ENCODE data around the gene IAH1.

IAH1 gene

DNA sequence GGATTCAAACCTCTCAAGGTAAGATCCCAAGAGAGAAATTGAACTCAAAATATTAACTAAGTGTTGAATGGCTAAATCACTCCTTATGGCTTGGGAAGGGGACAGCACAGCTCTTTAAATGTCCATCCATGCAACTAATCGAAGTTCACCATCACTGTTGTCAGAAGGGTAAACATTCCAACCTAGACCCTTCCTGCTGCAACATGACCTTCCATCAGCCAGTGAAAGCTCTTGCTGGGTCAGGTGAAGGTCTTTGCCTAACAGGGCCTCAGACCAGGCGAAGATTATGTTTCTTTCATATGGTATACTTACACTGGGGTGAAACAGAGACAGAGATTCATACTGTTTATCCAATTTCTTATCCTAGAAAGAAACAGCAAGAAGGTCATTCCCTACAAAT is 16.4 kb downstream of the IAH1 start:
- H3K9ac ChIP-seq (ENCODE audit: low read length), result no peak overlapping the region
- no peak overlapping the region for H3K27ac ChIP-seq (ENCODE audit: low read length)
- no peaks in the 10 kb centered on the region for H3K4me1 ChIP-seq (ENCODE audit: low read length)
- no peak overlapping the region for H3K4me3 ChIP-seq (ENCODE audit: low read length)
- H3K27me3 ChIP-seq (replicated peaks; ENCODE audit: insufficient read depth, low read length), result no peaks in the 10 kb centered on the region
- H3K9me2 ChIP-seq (replicated peaks; ENCODE audit: insufficient read depth, low read length), result no peaks in the 10 kb centered on the region
- H3K79me2 ChIP-seq (ENCODE audit: low read length), result no peaks in the 10 kb centered on the region
- TF ChIP-seq EZH2 (optimal IDR thresholded peaks at IDR 0.05; ENCODE audit: low read depth, low read length) (no peak), EZH2phosphoT487 (IDR thresholded peaks at IDR 0.05; ENCODE audit: low read length) (no peak)
- H3F3A ChIP-seq (ENCODE audit: insufficient read depth, low read length), result no peaks in the 10 kb centered on the region
- peaks cover 9% of the 10 kb centered on the region; the same call in 1 of the 2 replicates for H3K36me3 ChIP-seq (replicated peaks; ENCODE audit: insufficient read depth, low read length)
- no peak overlapping the region for H2AFZ ChIP-seq (ENCODE audit: low read length)
- no peak overlapping the region for H3K4me2 ChIP-seq (ENCODE audit: low read depth, low read length)
- no peaks in the 10 kb centered on the region for H4K20me1 ChIP-seq (ENCODE audit: insufficient read depth, low read length)
- no peaks in the 10 kb centered on the region for H3K9me3 ChIP-seq (replicated peaks; ENCODE audit: insufficient read depth, low read length)
- no peak for DNase-seq

DNA sequence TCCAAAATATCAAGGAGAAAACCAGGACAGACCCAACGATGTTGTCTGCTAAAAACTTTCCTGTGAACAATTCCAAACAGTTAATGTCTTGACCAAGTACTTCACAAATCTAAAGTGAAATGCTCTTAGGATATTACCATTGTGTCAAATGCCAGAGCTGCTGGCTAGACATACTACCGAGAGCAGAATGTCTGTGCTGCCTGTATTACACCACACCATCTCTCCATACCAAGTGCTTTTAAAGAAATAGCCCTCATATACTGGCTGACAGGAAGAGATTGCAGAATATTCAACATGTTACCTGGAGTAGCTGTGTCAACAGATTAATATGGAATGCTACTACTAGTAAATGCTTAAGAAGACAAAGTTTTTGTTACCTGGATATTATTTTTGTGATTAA is 18.6 kb downstream of the IAH1 start:
- DNase-seq, result no peak
- H2AFZ ChIP-seq (ENCODE audit: low read length), result no peak overlapping the region
- no peak overlapping the region for H3K27ac ChIP-seq (ENCODE audit: low read length)
- H3K27me3 ChIP-seq (replicated peaks; ENCODE audit: insufficient read depth, low read length), result no peaks in the 10 kb centered on the region
- H3K4me1 ChIP-seq (ENCODE audit: low read length), result no peaks in the 10 kb centered on the region
- H3K4me3 ChIP-seq (ENCODE audit: low read length), result no peak overlapping the region
- no peaks in the 10 kb centered on the region for H3K9me3 ChIP-seq (replicated peaks; ENCODE audit: insufficient read depth, low read length)
- TF ChIP-seq, protein P1, sequence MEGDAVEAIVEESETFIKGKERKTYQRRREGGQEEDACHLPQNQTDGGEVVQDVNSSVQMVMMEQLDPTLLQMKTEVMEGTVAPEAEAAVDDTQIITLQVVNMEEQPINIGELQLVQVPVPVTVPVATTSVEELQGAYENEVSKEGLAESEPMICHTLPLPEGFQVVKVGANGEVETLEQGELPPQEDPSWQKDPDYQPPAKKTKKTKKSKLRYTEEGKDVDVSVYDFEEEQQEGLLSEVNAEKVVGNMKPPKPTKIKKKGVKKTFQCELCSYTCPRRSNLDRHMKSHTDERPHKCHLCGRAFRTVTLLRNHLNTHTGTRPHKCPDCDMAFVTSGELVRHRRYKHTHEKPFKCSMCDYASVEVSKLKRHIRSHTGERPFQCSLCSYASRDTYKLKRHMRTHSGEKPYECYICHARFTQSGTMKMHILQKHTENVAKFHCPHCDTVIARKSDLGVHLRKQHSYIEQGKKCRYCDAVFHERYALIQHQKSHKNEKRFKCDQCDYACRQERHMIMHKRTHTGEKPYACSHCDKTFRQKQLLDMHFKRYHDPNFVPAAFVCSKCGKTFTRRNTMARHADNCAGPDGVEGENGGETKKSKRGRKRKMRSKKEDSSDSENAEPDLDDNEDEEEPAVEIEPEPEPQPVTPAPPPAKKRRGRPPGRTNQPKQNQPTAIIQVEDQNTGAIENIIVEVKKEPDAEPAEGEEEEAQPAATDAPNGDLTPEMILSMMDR (IDR thresholded peaks at IDR 0.05; ENCODE audit: low read length), result no peak
- TF ChIP-seq EZH2 (optimal IDR thresholded peaks at IDR 0.05; ENCODE audit: low read depth, low read length), result no peak
- no peak for TF ChIP-seq EZH2phosphoT487 (IDR thresholded peaks at IDR 0.05; ENCODE audit: low read length)
- H3F3A ChIP-seq (ENCODE audit: insufficient read depth, low read length), result no peaks in the 10 kb centered on the region
- no peaks in the 10 kb centered on the region for H3K79me2 ChIP-seq (ENCODE audit: low read length)
- H3K4me2 ChIP-seq (ENCODE audit: low read depth, low read length), result no peak overlapping the region
- H3K9me2 ChIP-seq (replicated peaks; ENCODE audit: insufficient read depth, low read length), result no peaks in the 10 kb centered on the region
- H3K9ac ChIP-seq (ENCODE audit: low read length), result no peak overlapping the region
- no peaks in the 10 kb centered on the region for H4K20me1 ChIP-seq (ENCODE audit: insufficient read depth, low read length)
- peaks cover 9% of the 10 kb centered on the region; the same call in 1 of the 2 replicates for H3K36me3 ChIP-seq (replicated peaks; ENCODE audit: insufficient read depth, low read length)

DNA sequence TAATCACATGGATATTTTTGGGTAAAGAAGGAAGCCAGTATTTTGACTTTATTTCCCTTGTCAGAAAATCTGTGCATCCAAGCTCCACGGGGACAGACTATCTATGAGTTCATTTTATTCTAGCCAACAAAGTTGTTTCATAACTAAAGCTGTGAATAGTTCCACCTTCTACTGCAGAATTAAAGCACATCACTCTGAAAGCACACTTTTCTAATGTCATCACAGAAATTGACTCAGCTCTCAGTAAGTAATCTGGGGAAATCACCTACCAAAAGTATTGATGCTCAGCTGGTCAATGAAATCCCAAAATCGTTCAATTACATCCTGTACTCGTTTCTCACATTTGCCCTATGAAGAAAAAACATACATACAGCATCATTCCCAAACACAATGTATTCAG is 19.1 kb downstream of the IAH1 start:
- H3K27me3 ChIP-seq (replicated peaks; ENCODE audit: insufficient read depth, low read length), result no peaks in the 10 kb centered on the region
- H3K9me3 ChIP-seq (replicated peaks; ENCODE audit: insufficient read depth, low read length), result no peaks in the 10 kb centered on the region
- DNase-seq, result no peak
- no peak overlapping the region for H3K4me2 ChIP-seq (ENCODE audit: low read depth, low read length)
- H3K4me1 ChIP-seq (ENCODE audit: low read length), result no peaks in the 10 kb centered on the region
- no peaks in the 10 kb centered on the region for H3K79me2 ChIP-seq (ENCODE audit: low read length)
- no peak overlapping the region for H3K9ac ChIP-seq (ENCODE audit: low read length)
- no peak overlapping the region for H3K27ac ChIP-seq (ENCODE audit: low read length)
- no peak for TF ChIP-seq EZH2phosphoT487 (IDR thresholded peaks at IDR 0.05; ENCODE audit: low read length)
- H3K4me3 ChIP-seq (ENCODE audit: low read length), result no peak overlapping the region
- peaks cover 9% of the 10 kb centered on the region; the same call in 1 of the 2 replicates for H3K36me3 ChIP-seq (replicated peaks; ENCODE audit: insufficient read depth, low read length)
- no peaks in the 10 kb centered on the region for H3F3A ChIP-seq (ENCODE audit: insufficient read depth, low read length)
- no peaks in the 10 kb centered on the region for H3K9me2 ChIP-seq (replicated peaks; ENCODE audit: insufficient read depth, low read length)
- no peaks in the 10 kb centered on the region for H4K20me1 ChIP-seq (ENCODE audit: insufficient read depth, low read length)
- H2AFZ ChIP-seq (ENCODE audit: low read length), result no peak overlapping the region

DNA sequence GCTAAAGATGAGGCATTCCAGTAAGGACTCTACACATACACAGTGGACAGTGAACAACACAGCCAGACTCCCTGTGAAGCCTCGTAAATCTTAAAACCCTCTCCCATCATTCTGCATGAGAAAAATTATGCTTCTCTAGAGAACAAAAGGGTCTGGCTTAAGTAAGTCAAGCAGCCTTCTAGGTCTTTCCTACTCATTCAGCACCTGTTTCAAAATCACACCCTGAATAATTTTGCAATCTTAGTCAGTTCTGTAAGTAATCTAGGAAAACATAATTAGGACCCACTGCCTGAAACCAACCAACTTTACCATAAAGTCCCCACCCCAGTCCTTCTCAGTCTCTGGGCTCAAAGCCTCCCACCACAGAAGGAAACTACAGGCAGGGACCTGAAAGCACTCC is 19.7 kb downstream of the IAH1 start:
- no peak for DNase-seq
- Histone ChIP-seq H3K9me3 (replicated peaks; ENCODE audit: insufficient read depth, low read length) (no peaks in the 10 kb centered on the region), H3K9me2 (replicated peaks; ENCODE audit: insufficient read depth, low read length) (no peaks in the 10 kb centered on the region), H3K4me3 (ENCODE audit: low read length) (no peak overlapping the region), H2AFZ (ENCODE audit: low read length) (no peak overlapping the region), H3K27ac (ENCODE audit: low read length) (no peak overlapping the region), H3K4me1 (ENCODE audit: low read length) (no peaks in the 10 kb centered on the region), H3K27me3 (replicated peaks; ENCODE audit: insufficient read depth, low read length) (no peaks in the 10 kb centered on the region), H4K20me1 (ENCODE audit: insufficient read depth, low read length) (no peaks in the 10 kb centered on the region), H3K9ac (ENCODE audit: low read length) (no peak overlapping the region), H3K79me2 (ENCODE audit: low read length) (no peaks in the 10 kb centered on the region), H3F3A (ENCODE audit: insufficient read depth, low read length) (no peaks in the 10 kb centered on the region), H3K4me2 (ENCODE audit: low read depth, low read length) (no peak overlapping the region), H3K36me3 (replicated peaks; ENCODE audit: insufficient read depth, low read length) (peaks cover 9% of the 10 kb centered on the region; the same call in 1 of the 2 replicates)
- TF ChIP-seq EZH2 (optimal IDR thresholded peaks at IDR 0.05; ENCODE audit: low read depth, low read length) (no peak), EZH2phosphoT487 (IDR thresholded peaks at IDR 0.05; ENCODE audit: low read length) (no peak)
- TF ChIP-seq, protein P1 (IDR thresholded peaks at IDR 0.05; ENCODE audit: low read length), result no peak

Measured in MM.1S (cell line).